GM18505 (cell line): ENCODE measurements around the gene NIT2.

Source experiments
- ATAC-seq: cut with Tn5 transposase; IDR thresholded peaks from one replicate; pipeline ENCODE4 v1.9.1; 2021; ENCODE audit not compliant: unreplicated experiment
- POLR2A ChIP-seq: IDR thresholded peaks from 4 replicates; pipeline ENCODE4 v1.6.1; 2011; ENCODE audit warnings: borderline replicate concordance; ENCODE audit not compliant: insufficient read depth, insufficient read length; ENCODE audit errors: extremely low read depth

The NIT2 gene

GRCh38 chr3:100334488-100335351 is at the start of gene NIT2:
Gene NIT2, plus strand, starts transcription at chr3:100334757. Its CDS starts 35 bp downstream, at chr3:100334792.
- ATAC-seq: peak; percentile 98
- peak; percentile 88 for TF ChIP-seq POLR2A

GRCh38 chr3:100288288-100288894 is 46.2 kb upstream of the NIT2 start:
- no peak for TF ChIP-seq POLR2A
- ATAC-seq: no peak

- no peak for TF ChIP-seq POLR2A
- ATAC-seq: no peak
These were observed 45.2 kb upstream of the NIT2 start for GRCh38 chr3:100289339-100289738.

GRCh38 chr3:100295089-100295488 is 39.5 kb upstream of the NIT2 start:
- no peak for TF ChIP-seq POLR2A
- no peak for ATAC-seq

GRCh38 chr3:100297784-100298183 is 36.8 kb upstream of the NIT2 start:
- TF ChIP-seq POLR2A: no peak
- no peak for ATAC-seq

GRCh38 chr3:100299016-100299415 is 35.5 kb upstream of the NIT2 start:
- TF ChIP-seq POLR2A: no peak
- ATAC-seq: no peak

- no peak for TF ChIP-seq POLR2A
- ATAC-seq: no peak
These were observed 27.9 kb upstream of the NIT2 start for GRCh38 chr3:100306695-100307094.

- no peak for TF ChIP-seq POLR2A
- ATAC-seq: no peak
These were observed 24.1 kb upstream of the NIT2 start for GRCh38 chr3:100310355-100310965.

GRCh38 chr3:100311011-100311410 is 23.5 kb upstream of the NIT2 start:
- ATAC-seq: no peak
- TF ChIP-seq POLR2A: no peak

GRCh38 chr3:100316641-100317069 is 17.9 kb upstream of the NIT2 start:
- no peak for TF ChIP-seq POLR2A
- ATAC-seq: peak; percentile 70

- TF ChIP-seq POLR2A: no peak
These were observed 16.6 kb upstream of the NIT2 start for GRCh38 chr3:100317912-100318311.

GRCh38 chr3:100319951-100320350 is 14.6 kb upstream of the NIT2 start:
- ATAC-seq: no peak
- TF ChIP-seq POLR2A: no peak

More at GRCh38 chr3:100317912-100318311, 16.6 kb upstream of the NIT2 start:
- no peak for ATAC-seq

- ATAC-seq: no peak
- TF ChIP-seq POLR2A: no peak
These were observed 10.5 kb upstream of the NIT2 start for GRCh38 chr3:100324044-100324443.
